ENCODE measurements around the gene NUPR1. TPM values are rescaled to one million over a fixed set of nuclear protein-coding genes. Genes with fewer than 3 reads are reported as not detected.

The NUPR1 gene
- total RNA-seq, 1 donor from 2014 or later = 3.8 TPM

DNA sequence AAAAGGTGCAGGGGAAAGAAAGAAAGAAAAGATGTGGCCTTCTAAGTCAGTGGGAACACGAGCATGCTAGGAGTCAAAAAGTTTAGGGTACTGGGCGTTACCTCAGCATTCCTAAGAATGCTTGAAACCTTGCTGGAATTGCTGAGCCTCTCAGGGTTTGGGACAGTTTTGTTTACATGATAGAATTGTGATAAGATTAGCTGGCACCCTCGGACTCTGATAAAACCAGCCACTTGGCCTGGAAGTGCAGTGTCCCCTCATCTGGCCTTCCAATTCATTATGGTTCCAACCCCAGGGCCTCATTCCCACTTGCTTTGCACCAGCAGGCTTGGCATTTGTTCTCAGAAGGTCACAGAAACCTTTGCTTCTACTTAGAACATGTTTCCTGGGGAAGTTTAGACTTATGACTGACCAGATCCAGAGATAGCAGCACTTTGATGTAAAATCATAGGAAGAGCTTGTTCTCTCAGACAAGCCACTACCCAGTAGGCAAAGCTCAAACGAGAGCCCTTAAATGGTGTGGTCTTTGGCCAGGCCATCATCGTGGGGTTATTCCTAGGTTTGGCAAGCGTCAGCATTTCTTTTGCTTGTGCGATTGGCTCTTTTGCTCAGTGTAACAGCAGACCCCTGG lies 22.9 kb upstream of the NUPR1 start:
- H3K36me3 Mint-ChIP-seq (ENCODE audit: low read depth, unreplicated experiment) = peaks cover 9% of the 10 kb centered on the region
- H3K27ac Mint-ChIP-seq (ENCODE audit: unreplicated experiment) = no peak overlapping the region
- H3K27me3 Mint-ChIP-seq (ENCODE audit: low read depth, unreplicated experiment) = no peaks in the 10 kb centered on the region
- no peaks in the 10 kb centered on the region for H3K9me3 Mint-ChIP-seq (ENCODE audit: unreplicated experiment)
- Histone ChIP-seq H4K20me1 (ENCODE audit: insufficient read depth, low read length) (peaks cover 12% of the 10 kb centered on the region), H3K4me2 (ENCODE audit: low read length) (no peak overlapping the region), H3K27ac (ENCODE audit: low read depth, low read length) (no peak overlapping the region), H3K4me3 (ENCODE audit: insufficient read depth, low read depth, low read length) (no peak overlapping the region), H3K9ac (ENCODE audit: low read length) (no peak overlapping the region), H2AFZ (ENCODE audit: low read depth, low read length) (no peak overlapping the region), H3K9me3 (ENCODE audit: insufficient read depth, low read depth, low read length) (no peaks in the 10 kb centered on the region), H3K79me2 (ENCODE audit: insufficient read depth, low read length) (no peaks in the 10 kb centered on the region), H3K27me3 (ENCODE audit: insufficient read depth, low read length) (no peaks in the 10 kb centered on the region), H3K36me3 (ENCODE audit: insufficient read depth, low read length) (no peaks in the 10 kb centered on the region), H3K4me1 (ENCODE audit: insufficient read depth, low read length) (no peaks in the 10 kb centered on the region)
- FAIRE-seq = no peak
- DNase-seq (ENCODE audit: low read depth) = no peak
- no peaks in the 10 kb centered on the region for H3K4me1 Mint-ChIP-seq (ENCODE audit: low read depth, unreplicated experiment)
- TF ChIP-seq CTCF (IDR thresholded peaks at IDR 0.05; ENCODE audit: insufficient read depth, low read depth, low read length) (no peak), EZH2 (IDR thresholded peaks at IDR 0.05; ENCODE audit: insufficient read depth, low read length) (no peak)
- H3K4me3 Mint-ChIP-seq (ENCODE audit: unreplicated experiment) = no peak overlapping the region

GRCh38 chr16:28558456-28558855 lies 19.7 kb upstream of the NUPR1 start:
- no peak overlapping the region for H3K4me3 Mint-ChIP-seq (ENCODE audit: unreplicated experiment)
- Histone ChIP-seq H2AFZ (ENCODE audit: low read depth, low read length) (no peak overlapping the region), H3K27ac (ENCODE audit: low read depth, low read length) (no peak overlapping the region), H3K4me3 (ENCODE audit: insufficient read depth, low read depth, low read length) (no peak overlapping the region), H3K9me3 (ENCODE audit: insufficient read depth, low read depth, low read length) (no peaks in the 10 kb centered on the region), H3K4me2 (ENCODE audit: low read length) (no peak overlapping the region), H3K4me1 (ENCODE audit: insufficient read depth, low read length) (peaks cover 5% of the 10 kb centered on the region), H3K9ac (ENCODE audit: low read length) (no peak overlapping the region), H3K36me3 (ENCODE audit: insufficient read depth, low read length) (no peaks in the 10 kb centered on the region), H3K27me3 (ENCODE audit: insufficient read depth, low read length) (no peaks in the 10 kb centered on the region), H3K79me2 (ENCODE audit: insufficient read depth, low read length) (peaks cover 8% of the 10 kb centered on the region), H4K20me1 (ENCODE audit: insufficient read depth, low read length) (peaks cover 12% of the 10 kb centered on the region)
- TF ChIP-seq CTCF (IDR thresholded peaks at IDR 0.05; ENCODE audit: insufficient read depth, low read depth, low read length) (no peak), EZH2 (IDR thresholded peaks at IDR 0.05; ENCODE audit: insufficient read depth, low read length) (no peak)
- no peaks in the 10 kb centered on the region for H3K9me3 Mint-ChIP-seq (ENCODE audit: unreplicated experiment)
- H3K27ac Mint-ChIP-seq (ENCODE audit: unreplicated experiment) = no peak overlapping the region
- DNase-seq (ENCODE audit: low read depth) (no peak), FAIRE-seq (no peak)
- H3K4me1 Mint-ChIP-seq (ENCODE audit: low read depth, unreplicated experiment) = no peaks in the 10 kb centered on the region
- H3K36me3 Mint-ChIP-seq (ENCODE audit: low read depth, unreplicated experiment) = peaks cover 8% of the 10 kb centered on the region
- H3K27me3 Mint-ChIP-seq (ENCODE audit: low read depth, unreplicated experiment) = no peaks in the 10 kb centered on the region

GRCh38 chr16:28556914-28557320 lies 18.1 kb upstream of the NUPR1 start:
- no peak for DNase-seq (ENCODE audit: low read depth)
- no peak overlapping the region for H3K9ac ChIP-seq (ENCODE audit: low read length)
- Mint-ChIP-seq H3K36me3 (ENCODE audit: low read depth, unreplicated experiment) (peaks cover 8% of the 10 kb centered on the region), H3K4me3 (ENCODE audit: unreplicated experiment) (no peak overlapping the region), H3K27me3 (ENCODE audit: low read depth, unreplicated experiment) (no peaks in the 10 kb centered on the region), H3K27ac (ENCODE audit: unreplicated experiment) (no peak overlapping the region), H3K9me3 (ENCODE audit: unreplicated experiment) (no peaks in the 10 kb centered on the region), H3K4me1 (ENCODE audit: low read depth, unreplicated experiment) (no peaks in the 10 kb centered on the region)
- H3K4me2 ChIP-seq (ENCODE audit: low read length) = no peak overlapping the region
- no peak overlapping the region for H3K27ac ChIP-seq (ENCODE audit: low read depth, low read length)
- H4K20me1 ChIP-seq (ENCODE audit: insufficient read depth, low read length) = peaks cover 4% of the 10 kb centered on the region
- no peak overlapping the region for H2AFZ ChIP-seq (ENCODE audit: low read depth, low read length)
- TF ChIP-seq CTCF (IDR thresholded peaks at IDR 0.05; ENCODE audit: insufficient read depth, low read depth, low read length) (no peak), EZH2 (IDR thresholded peaks at IDR 0.05; ENCODE audit: insufficient read depth, low read length) (no peak)
- no peaks in the 10 kb centered on the region for H3K27me3 ChIP-seq (ENCODE audit: insufficient read depth, low read length)
- no peaks in the 10 kb centered on the region for H3K36me3 ChIP-seq (ENCODE audit: insufficient read depth, low read length)
- no peak overlapping the region for H3K4me3 ChIP-seq (ENCODE audit: insufficient read depth, low read depth, low read length)
- H3K4me1 ChIP-seq (ENCODE audit: insufficient read depth, low read length) = peaks cover 5% of the 10 kb centered on the region
- no peaks in the 10 kb centered on the region for H3K9me3 ChIP-seq (ENCODE audit: insufficient read depth, low read depth, low read length)
- peaks cover 8% of the 10 kb centered on the region for H3K79me2 ChIP-seq (ENCODE audit: insufficient read depth, low read length)
- FAIRE-seq = no peak
